GM21576 (cell line): ENCODE measurements around the gene SAMD4B.

ENCODE experiments used
- ATAC-seq: cut with Tn5 transposase; IDR thresholded peaks from one replicate; pipeline ENCODE4 v1.9.1; 2021; ENCODE audit warnings: mild to moderate bottlenecking, moderate library complexity; ENCODE audit not compliant: unreplicated experiment

Gene SAMD4B

GRCh38 chr19:39420769-39421168 is 78.5 kb downstream of the SAMD4B start:
- ATAC-seq = no peak

- ATAC-seq = no peak
Observed at GRCh38 chr19:39422020-39422419, 79.8 kb downstream of the SAMD4B start.

GRCh38 chr19:39423258-39424086 is 81.3 kb downstream of the SAMD4B start:
- no peak for ATAC-seq

GRCh38 chr19:39424934-39425333 is 82.7 kb downstream of the SAMD4B start:
- ATAC-seq = no peak

DNA sequence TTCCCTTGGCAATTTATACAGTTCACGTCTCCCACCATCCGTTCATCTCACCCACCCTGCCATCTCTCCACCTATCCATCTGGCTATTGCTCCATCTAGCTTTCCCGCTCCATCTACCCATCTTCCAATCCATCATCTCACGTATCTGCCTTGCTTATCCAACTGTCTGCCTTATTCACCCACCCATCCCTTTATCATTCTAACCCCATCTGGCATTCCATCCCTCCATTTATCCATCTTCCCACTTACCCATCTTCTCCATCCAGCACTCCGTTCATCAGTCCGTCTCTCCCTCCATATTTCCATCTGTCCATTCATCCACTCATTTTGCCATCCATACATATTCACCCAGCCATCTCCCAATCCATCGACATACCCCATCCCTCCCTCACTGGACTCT is 83.5 kb downstream of the SAMD4B start:
- ATAC-seq = no peak

- ATAC-seq = no peak
Observed at GRCh38 chr19:39426170-39426569, 83.9 kb downstream of the SAMD4B start.

GRCh38 chr19:39427707-39428106 is 85.5 kb downstream of the SAMD4B start:
- no peak for ATAC-seq

DNA sequence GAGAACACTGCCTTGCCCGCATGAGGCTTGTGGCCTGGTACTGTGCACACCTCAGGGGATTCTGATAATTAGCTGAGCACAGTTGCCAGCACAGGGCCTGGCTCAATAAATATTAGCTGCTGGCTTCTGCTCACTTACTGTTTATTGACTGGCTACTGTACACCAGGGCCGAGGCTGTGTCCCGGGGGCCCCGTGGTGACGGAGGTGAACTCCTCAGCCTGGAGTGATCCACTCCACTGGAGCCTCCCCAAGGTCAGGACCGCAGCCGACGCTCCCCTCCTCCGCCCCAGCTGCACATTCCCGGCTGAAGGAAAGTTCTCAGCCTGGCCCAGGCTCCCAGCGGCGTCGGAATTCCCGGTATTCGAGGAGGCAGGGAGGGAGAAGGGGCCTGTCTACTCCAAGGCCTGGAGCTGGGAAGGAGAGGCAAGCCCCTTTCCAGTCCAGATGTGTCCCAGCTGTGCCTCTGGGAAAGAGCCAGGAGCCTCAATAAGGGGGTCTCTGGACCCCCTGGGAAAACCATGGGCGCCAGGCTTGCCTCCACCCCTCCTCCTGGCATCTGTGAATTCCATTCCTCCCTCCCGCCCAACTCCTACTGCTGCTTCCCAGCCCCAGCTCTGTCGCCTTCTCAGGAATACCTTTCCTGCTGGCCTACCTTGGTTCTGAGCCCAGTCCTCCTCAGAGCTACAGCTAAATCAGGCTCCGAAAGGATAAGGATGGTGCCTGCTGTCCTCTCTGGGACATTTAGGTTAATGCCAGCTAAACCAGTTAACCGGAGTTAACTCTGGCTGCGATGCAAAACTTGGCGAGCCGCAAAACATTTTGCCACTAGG is 86.3 kb downstream of the SAMD4B start:
- no peak for ATAC-seq

- ATAC-seq = no peak
Observed at GRCh38 chr19:39430675-39431593, 88.7 kb downstream of the SAMD4B start.

GRCh38 chr19:39432677-39433025 is 90.4 kb downstream of the SAMD4B start:
- ATAC-seq = no peak

DNA sequence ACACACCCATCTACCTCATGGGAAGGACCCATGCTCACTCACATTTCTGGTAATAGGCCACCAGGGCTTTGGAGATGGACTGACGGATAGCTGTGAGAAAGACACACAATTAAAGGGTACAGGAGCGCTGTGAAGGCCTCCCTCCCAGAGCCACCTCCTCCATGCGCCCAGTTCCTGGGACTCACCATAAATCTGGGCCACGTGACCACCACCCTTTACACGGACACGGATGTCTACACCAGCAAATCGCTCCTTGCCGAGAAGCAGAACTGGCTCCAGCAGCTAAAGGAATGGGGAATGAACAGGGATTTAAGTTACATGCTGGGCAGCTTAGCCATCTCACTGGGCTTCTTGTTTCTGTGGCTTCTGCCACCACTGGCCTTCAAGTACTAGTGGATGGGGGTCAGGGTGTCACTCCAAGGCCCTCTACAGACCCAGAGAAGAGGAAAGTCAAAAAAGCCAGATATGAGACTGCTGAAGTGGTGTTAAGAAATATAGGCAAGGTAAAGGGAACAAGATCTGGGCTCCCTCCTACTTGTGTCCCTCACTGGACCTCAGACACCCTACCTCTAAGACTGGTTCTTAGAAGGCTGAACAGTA is 91.4 kb downstream of the SAMD4B start:
- no peak for ATAC-seq

DNA sequence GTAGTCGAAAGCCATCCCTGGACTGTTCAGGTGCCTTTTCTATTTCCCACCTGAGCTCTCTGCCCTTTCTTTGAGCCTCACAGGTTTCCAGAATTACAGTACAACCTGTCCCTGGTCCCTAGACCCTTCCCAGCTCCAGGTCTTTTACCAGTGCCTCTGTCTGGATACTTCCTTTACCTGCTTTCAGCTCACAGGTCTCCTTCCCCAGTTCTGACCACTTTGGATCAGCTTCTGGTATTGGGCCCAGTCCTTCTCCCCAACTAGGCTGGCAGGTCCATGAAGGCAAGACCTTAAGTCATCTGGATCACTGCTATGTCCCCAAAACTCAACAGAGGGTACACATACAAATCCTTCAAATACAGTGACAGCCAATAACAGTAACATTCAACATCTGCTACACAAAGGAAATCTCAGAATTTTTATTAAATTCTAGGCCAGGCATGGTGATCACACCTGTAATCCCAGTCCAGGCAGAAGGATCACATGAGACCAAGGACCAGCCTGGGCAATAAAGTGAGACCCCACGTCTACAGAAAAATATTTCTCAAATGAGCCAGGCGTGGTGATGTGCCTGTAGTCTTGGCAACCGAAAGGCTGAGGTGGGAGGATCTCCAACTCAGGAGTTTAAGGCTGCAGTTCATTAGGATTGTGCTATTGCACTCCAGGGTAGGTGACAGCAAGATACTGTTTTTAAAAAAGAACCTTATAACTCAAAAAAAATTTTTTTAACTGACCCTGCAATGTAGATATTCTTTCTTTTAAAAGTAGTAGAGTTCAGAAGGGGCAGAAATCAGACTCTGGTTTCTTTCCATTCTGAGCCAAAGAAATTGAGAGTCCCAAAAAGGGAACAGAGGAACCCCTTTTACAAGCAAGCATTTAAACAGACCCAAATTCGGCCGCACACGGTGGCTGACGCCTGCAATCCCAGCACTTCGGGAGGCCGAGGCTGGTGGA is 92.2 kb downstream of the SAMD4B start:
- ATAC-seq = no peak
